ENCODE data around the gene GAS7. TPM values are rescaled to one million over a fixed set of nuclear protein-coding genes. Genes with fewer than 3 reads are reported as not detected.

GAS7 gene
- total RNA-seq, 1 donor from 2014 or later = 50.6 TPM

DNA sequence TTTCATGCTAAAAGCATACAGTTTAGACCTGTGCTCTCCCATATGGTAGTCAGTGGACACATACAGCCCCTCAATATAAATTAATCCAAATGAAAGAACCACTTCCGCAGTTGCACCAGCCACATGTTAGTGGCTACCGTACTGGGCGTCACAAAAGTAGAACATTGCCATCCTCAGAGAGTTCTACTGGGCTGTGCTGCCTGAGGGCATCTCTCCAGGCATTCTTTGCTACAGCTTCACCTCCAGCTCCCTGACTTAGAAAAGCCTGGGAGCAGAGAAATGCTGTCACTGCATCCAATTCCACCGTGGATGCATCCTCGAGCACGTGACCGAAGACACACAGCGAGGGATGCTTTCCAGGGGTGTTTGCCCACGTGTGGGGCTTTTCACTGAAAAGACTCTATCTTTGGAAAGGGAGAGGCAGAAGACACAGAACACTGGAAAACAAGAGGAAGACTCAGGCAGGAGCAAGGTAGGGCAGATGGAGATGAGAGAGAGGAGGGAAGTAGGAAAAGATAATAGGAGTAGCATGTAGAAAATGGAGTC is 86.4 kb downstream of the GAS7 start:
- peaks cover 11% of the 10 kb centered on the region for H3K4me1 ChIP-seq
- DNase-seq (no peak), ATAC-seq (no peak)
- no peaks in the 10 kb centered on the region for H3K9me3 ChIP-seq
- H3K4me3 ChIP-seq = no peak overlapping the region
- TF ChIP-seq, protein P1, sequence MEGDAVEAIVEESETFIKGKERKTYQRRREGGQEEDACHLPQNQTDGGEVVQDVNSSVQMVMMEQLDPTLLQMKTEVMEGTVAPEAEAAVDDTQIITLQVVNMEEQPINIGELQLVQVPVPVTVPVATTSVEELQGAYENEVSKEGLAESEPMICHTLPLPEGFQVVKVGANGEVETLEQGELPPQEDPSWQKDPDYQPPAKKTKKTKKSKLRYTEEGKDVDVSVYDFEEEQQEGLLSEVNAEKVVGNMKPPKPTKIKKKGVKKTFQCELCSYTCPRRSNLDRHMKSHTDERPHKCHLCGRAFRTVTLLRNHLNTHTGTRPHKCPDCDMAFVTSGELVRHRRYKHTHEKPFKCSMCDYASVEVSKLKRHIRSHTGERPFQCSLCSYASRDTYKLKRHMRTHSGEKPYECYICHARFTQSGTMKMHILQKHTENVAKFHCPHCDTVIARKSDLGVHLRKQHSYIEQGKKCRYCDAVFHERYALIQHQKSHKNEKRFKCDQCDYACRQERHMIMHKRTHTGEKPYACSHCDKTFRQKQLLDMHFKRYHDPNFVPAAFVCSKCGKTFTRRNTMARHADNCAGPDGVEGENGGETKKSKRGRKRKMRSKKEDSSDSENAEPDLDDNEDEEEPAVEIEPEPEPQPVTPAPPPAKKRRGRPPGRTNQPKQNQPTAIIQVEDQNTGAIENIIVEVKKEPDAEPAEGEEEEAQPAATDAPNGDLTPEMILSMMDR (IDR thresholded peaks at IDR 0.05) = no peak
- no peak overlapping the region for H3K27ac ChIP-seq
- no peaks in the 10 kb centered on the region for H3K27me3 ChIP-seq
- intact Hi-C loops (cut with DNase I) = no loop called here
- H3K36me3 ChIP-seq = no peaks in the 10 kb centered on the region

DNA sequence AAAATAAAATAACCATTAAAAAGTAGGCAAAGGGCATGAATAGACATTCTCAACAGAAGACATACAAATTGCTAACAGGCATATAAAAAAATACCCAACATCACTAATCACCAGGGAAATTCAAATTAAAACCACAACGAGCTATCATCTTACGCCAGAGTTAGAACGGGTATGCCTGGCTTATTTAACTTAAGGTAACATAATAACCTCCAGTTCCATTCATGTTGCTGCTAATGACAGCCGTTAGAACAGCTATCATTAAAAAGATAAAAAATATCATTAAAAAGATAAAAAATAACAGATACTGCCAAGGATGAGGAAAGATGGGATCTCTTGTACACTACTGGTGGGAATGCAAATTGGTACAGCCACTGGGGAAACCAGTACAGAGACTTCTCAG is 89.3 kb downstream of the GAS7 start:
- Histone ChIP-seq H3K36me3 (no peaks in the 10 kb centered on the region), H3K27me3 (no peaks in the 10 kb centered on the region), H3K27ac (no peak overlapping the region), H3K4me1 (peaks cover 6% of the 10 kb centered on the region), H3K4me3 (no peak overlapping the region), H3K9me3 (no peaks in the 10 kb centered on the region)
- DNase-seq (no peak), ATAC-seq (no peak)
- TF ChIP-seq, protein P1 (IDR thresholded peaks at IDR 0.05) = no peak
- intact Hi-C loops (cut with DNase I) = no loop called here

DNA sequence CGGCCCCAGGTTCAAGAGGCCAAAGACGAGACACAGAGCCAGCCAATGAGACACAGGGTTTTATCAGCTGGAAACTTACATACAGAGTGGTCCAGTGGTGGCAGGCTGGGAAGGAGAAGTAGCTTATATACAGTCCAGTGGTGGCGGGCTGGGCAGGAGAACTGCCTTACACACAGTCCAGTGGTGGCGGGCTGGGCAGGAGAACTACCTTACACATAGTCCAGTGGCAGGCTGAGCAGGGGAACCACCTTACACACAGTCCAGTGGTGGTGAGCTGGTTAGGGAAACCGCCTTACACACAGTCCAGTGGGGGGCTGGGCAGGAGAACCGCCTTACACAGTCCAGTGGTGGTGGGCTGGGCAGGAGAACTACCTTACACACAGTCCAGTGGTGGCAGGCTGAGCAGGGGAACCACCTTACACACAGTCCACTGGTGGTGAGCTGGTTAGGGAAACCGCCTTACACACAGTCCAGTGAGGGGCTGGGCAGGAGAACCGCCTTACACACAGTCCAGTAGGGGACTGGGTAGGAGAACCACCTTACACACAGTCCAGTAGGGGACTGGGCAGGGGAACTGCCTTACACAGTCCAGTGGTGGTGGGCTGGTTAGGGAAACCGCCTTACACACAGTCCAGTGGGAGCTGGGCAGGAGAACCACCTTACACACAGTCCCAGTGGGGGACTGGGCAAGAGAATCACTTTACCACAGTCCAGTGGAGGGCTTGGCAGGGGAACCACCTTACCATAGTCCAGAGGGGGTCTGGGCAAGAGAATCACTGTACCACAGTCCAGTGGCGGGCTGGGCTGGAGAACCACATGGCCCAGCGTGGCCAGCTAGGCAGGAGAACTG is 90.9 kb downstream of the GAS7 start:
- DNase-seq = no peak
- Histone ChIP-seq H3K36me3 (no peaks in the 10 kb centered on the region), H3K27ac (no peak overlapping the region), H3K4me1 (no peaks in the 10 kb centered on the region), H3K4me3 (no peak overlapping the region), H3K27me3 (no peaks in the 10 kb centered on the region), H3K9me3 (no peaks in the 10 kb centered on the region)
- peak; percentile 91 for ATAC-seq
- TF ChIP-seq, protein P1 (IDR thresholded peaks at IDR 0.05) = no peak
- intact Hi-C loops (cut with DNase I) = no loop called here

DNA sequence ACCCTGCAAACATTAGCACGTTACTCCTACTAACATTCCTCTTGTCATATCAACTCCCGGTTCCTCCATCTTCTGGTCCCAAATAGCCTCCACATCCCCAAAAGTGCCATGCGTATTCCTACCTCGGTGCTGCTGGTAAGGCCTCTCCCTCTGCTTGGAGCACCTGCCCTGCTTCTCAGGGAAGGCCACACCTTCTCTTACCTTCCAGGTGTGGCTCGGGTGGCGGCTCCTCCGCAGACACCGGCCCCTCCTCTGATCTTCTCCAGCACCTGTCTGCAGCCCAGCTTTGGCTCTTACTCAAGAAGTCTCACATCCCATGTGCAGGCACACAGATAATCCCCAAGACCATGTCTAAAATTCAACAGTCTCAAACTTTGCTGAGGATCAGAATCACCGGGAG is 92.3 kb downstream of the GAS7 start:
- H3K36me3 ChIP-seq = no peaks in the 10 kb centered on the region
- ATAC-seq = no peak
- no peaks in the 10 kb centered on the region for H3K27me3 ChIP-seq
- TF ChIP-seq, protein P1 (IDR thresholded peaks at IDR 0.05) = no peak
- no peaks in the 10 kb centered on the region for H3K9me3 ChIP-seq
- no peaks in the 10 kb centered on the region for H3K4me1 ChIP-seq
- no peak overlapping the region for H3K4me3 ChIP-seq
- no peak for DNase-seq
- no peak overlapping the region for H3K27ac ChIP-seq
- intact Hi-C loops (cut with DNase I) = no loop called here

DNA sequence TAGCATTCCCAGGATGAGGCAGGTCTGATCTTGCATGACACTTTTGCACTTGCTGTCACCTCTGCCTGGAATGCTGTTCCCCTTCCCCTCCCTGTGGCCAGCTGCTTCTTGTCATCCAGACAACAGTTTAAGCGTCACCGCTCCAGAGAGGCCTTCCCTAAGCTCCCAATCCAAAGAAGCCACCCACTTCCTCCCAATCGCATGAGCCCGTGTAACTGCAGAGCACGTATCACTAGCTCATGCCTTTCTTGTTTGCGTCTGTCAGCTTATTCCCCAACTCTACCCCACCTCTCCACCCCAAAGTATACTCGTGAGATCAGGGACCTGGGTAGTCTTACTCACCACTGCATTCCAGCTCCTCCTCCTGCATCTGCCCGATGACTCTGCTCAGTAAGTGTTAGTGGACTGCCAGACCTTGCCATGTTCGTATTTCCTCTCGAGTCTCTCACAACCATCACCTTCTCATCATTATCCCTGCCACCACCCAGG is 92.8 kb downstream of the GAS7 start:
- Histone ChIP-seq H3K27me3 (no peaks in the 10 kb centered on the region), H3K27ac (no peak overlapping the region), H3K4me3 (no peak overlapping the region), H3K4me1 (no peaks in the 10 kb centered on the region), H3K9me3 (no peaks in the 10 kb centered on the region), H3K36me3 (no peaks in the 10 kb centered on the region)
- intact Hi-C loops (cut with DNase I) = no loop called here
- no peak for DNase-seq
- TF ChIP-seq, protein P1 (IDR thresholded peaks at IDR 0.05) = no peak
- peak; percentile 15 for ATAC-seq
